H1 (cell line): ENCODE data around the gene SVIP. TPM values are rescaled to one million over a fixed set of nuclear protein-coding genes. Genes with fewer than 3 reads are reported as not detected.

Source experiments
- CTCF ChIA-PET: fragments of 300-600 bp; sonication (Branson Sonifier 250); formaldehyde crosslinking; loops from one replicate; lab custom pipeline; 2021; ENCODE audit not compliant: partially characterized antibody; lab: Charles Lee
- POLR2A ChIA-PET: fragments of 300-600 bp; sonication (Branson Sonifier 250); formaldehyde crosslinking; loops from one replicate; lab custom pipeline; 2021; ENCODE audit warnings: inconsistent platforms; ENCODE audit not compliant: partially characterized antibody; lab: Charles Lee
- DNase-seq, 2 experiments: peaks; one replicate each; pipeline versions ENCODE4 v3.0.0 to v3.0.0-alpha.2; 2010 to 2022; ENCODE audit warnings: low spot score in 2 of 2, low read depth in 1 of 2, mixed read lengths in 1 of 2
- FAIRE-seq: peaks from 2 replicates; lab custom pipeline; 2011; peaks lifted over from hg19 to GRCh38; lab: Jason Lieb, UNC
- H2AFZ ChIP-seq: 2 replicates; pipeline ENCODE4 v1.8.1; 2012; ENCODE audit warnings: low read length, inconsistent platforms
- H2AK5ac ChIP-seq: 2 replicates; pipeline ENCODE4 v1.6.1; 2013; ENCODE audit warnings: low read depth, low read length
- H2BK120ac ChIP-seq: replicated peaks from 2 replicates; pipeline ENCODE3; 2013; ENCODE audit warnings: low read depth, low read length, inconsistent platforms
- H2BK12ac ChIP-seq: 2 replicates; pipeline ENCODE4 v1.6.1; 2013; ENCODE audit warnings: low read depth, low read length
- H2BK15ac ChIP-seq: 2 replicates; pipeline ENCODE4 v1.6.1; 2013; ENCODE audit warnings: low read length
- H2BK20ac ChIP-seq: 2 replicates; pipeline ENCODE4 v1.6.1; 2013; ENCODE audit warnings: low read length
- H2BK5ac ChIP-seq: 2 replicates; pipeline ENCODE4 v1.6.1; 2013; ENCODE audit warnings: low read depth, low read length
- H3K14ac ChIP-seq: 2 replicates; pipeline ENCODE4 v1.6.1; 2013; ENCODE audit warnings: inconsistent platforms; ENCODE audit not compliant: insufficient read length
- H3K18ac ChIP-seq: 2 replicates; pipeline ENCODE4 v1.6.1; 2013; ENCODE audit warnings: low read length; ENCODE audit errors: extremely low read depth
- H3K23ac ChIP-seq: 2 replicates; pipeline ENCODE4 v1.6.1; 2013; ENCODE audit warnings: inconsistent platforms; ENCODE audit not compliant: insufficient read length
- H3K23me2 ChIP-seq: 2 replicates; pipeline ENCODE4 v1.6.1; 2013; ENCODE audit warnings: low read depth, low read length
- H3K27ac ChIP-seq: 2 replicates; pipeline ENCODE4 v1.6.1; 2011; ENCODE audit warnings: low read depth, low read length, inconsistent platforms
- H3K27me3 ChIP-seq, 4 experiments: replicated peaks in 1 of 4; 1 replicate in 1 of 4; 2 replicates in 3 of 4; pipeline versions ENCODE4 v1.6.1 to v1.8.1; 2011 to 2013; ENCODE audit warnings: low read length in 3 of 4, mild to moderate bottlenecking in 3 of 4, inconsistent platforms in 2 of 4, mixed read lengths in 2 of 4, moderate library complexity in 1 of 4; ENCODE audit not compliant: control insufficient read depth in 3 of 4, insufficient read depth in 3 of 4; ENCODE audit errors: extremely low read depth in 1 of 4
- H3K36me3 ChIP-seq, 4 experiments: 2 replicates each; pipeline versions ENCODE4 v1.6.1 to v1.8.1; 2011 to 2013; ENCODE audit warnings: mild to moderate bottlenecking in 4 of 4, low read length in 3 of 4, moderate library complexity in 2 of 4, control low read depth in 1 of 4, inconsistent platforms in 1 of 4; ENCODE audit not compliant: insufficient read depth in 4 of 4, control insufficient read depth in 2 of 4
- H3K4ac ChIP-seq: replicated peaks from 2 replicates; pipeline ENCODE3; 2013; ENCODE audit warnings: low read length, low read depth, mixed read lengths, inconsistent platforms; ENCODE audit not compliant: insufficient read length
- H3K4me1 ChIP-seq, 4 experiments: replicated peaks in 1 of 4; 1 replicate in 1 of 4; 2 replicates in 3 of 4; pipeline versions ENCODE4 v1.6.1 to v1.8.1; 2011 to 2013; ENCODE audit warnings: low read length in 3 of 4, inconsistent platforms in 2 of 4, mixed read lengths in 1 of 4; ENCODE audit not compliant: insufficient read depth in 4 of 4, control insufficient read depth in 3 of 4
- H3K4me2 ChIP-seq, 2 experiments: 2 replicates each; pipeline versions ENCODE4 v1.6.1 to v1.8.1; 2011 to 2013; ENCODE audit warnings: low read depth in 2 of 2, low read length in 2 of 2, control low read depth in 1 of 2, inconsistent platforms in 1 of 2, mild to moderate bottlenecking in 1 of 2; ENCODE audit not compliant: insufficient read depth in 1 of 2
- H3K4me3 ChIP-seq, 4 experiments: fragments of 200-600, 300-600 bp in 1 of 4; sonication (generic), shearing (Covaris generic), sonication (Bioruptor Twin) in 1 of 4; 2 replicates each; pipeline versions ENCODE4 v1.5.1 to v1.8.1; 2011 to 2016; ENCODE audit warnings: low read length in 4 of 4, low read depth in 3 of 4, control low read depth in 2 of 4, inconsistent platforms in 2 of 4, mild to moderate bottlenecking in 2 of 4, mixed read lengths in 1 of 4, moderate library complexity in 1 of 4; ENCODE audit not compliant: insufficient read depth in 2 of 4; ENCODE audit errors: extremely low read depth in 1 of 4
- H3K56ac ChIP-seq: replicated peaks from 2 replicates; pipeline ENCODE3; 2013; ENCODE audit warnings: low read depth, mild to moderate bottlenecking, mixed read lengths, low read length, inconsistent platforms; ENCODE audit not compliant: insufficient read length
- H3K79me1 ChIP-seq: 2 replicates; pipeline ENCODE4 v1.6.1; 2013; ENCODE audit warnings: low read depth, low read length, control low read depth
- H3K79me2 ChIP-seq, 2 experiments: 2 replicates each; pipeline versions ENCODE4 v1.6.1 to v1.8.1; 2012 to 2013; ENCODE audit warnings: low read length in 2 of 2, mild to moderate bottlenecking in 2 of 2, inconsistent platforms in 1 of 2; ENCODE audit not compliant: insufficient read depth in 2 of 2, control insufficient read depth in 1 of 2
- H3K9ac ChIP-seq, 4 experiments: replicated peaks in 1 of 4; 1 replicate in 1 of 4; 2 replicates in 3 of 4; pipeline versions ENCODE4 v1.6.1 to v1.8.1; 2011 to 2013; ENCODE audit warnings: low read depth in 3 of 4, low read length in 3 of 4, control low read depth in 2 of 4, mild to moderate bottlenecking in 2 of 4, moderate library complexity in 2 of 4, inconsistent platforms in 1 of 4; ENCODE audit errors: extremely low read depth in 1 of 4
- H3K9me3 ChIP-seq, 2 experiments: 2 replicates each; pipeline versions ENCODE4 v1.6.1 to v1.8.1; 2012 to 2013; ENCODE audit warnings: mild to moderate bottlenecking in 2 of 2, moderate library complexity in 2 of 2, control low read depth in 1 of 2, inconsistent platforms in 1 of 2, low read depth in 1 of 2, low read length in 1 of 2, mixed read lengths in 1 of 2; ENCODE audit not compliant: insufficient read depth in 2 of 2
- H4K20me1 ChIP-seq, 2 experiments: replicated peaks in 1 of 2; 2 replicates each; pipeline versions ENCODE3 to v1.8.1; 2011 to 2013; ENCODE audit warnings: inconsistent platforms in 2 of 2, low read length in 2 of 2, mild to moderate bottlenecking in 1 of 2; ENCODE audit not compliant: insufficient read depth in 2 of 2, control insufficient read depth in 1 of 2
- H4K5ac ChIP-seq: 2 replicates; pipeline ENCODE4 v1.6.1; 2013; ENCODE audit warnings: low read length, low read depth, mixed read lengths, inconsistent platforms; ENCODE audit not compliant: insufficient read length
- H4K8ac ChIP-seq: 2 replicates; pipeline ENCODE4 v1.8.0; 2013; ENCODE audit warnings: mild to moderate bottlenecking, moderate library complexity, low read length, inconsistent platforms; ENCODE audit not compliant: insufficient read depth; ENCODE audit errors: extremely low read depth
- H4K91ac ChIP-seq: replicated peaks from 2 replicates; pipeline ENCODE3; 2013; ENCODE audit warnings: low read length, mixed read lengths, inconsistent platforms; ENCODE audit not compliant: insufficient read length
- CHD1 ChIP-seq: IDR thresholded peaks from 2 replicates; pipeline ENCODE4 v1.6.1; 2012; ENCODE audit warnings: low read depth, low read length, improper control_type of control experiment
- CTCF ChIP-seq, 3 experiments: IDR thresholded peaks; 1 replicate in 2 of 3; 2 replicates in 1 of 3; pipeline versions ENCODE4 v1.5.1 to v1.6.1; 2011; ENCODE audit warnings: low read length in 3 of 3, mild to moderate bottlenecking in 3 of 3, inconsistent platforms in 2 of 3, low read depth in 1 of 3, moderate library complexity in 1 of 3; ENCODE audit not compliant: insufficient read depth in 1 of 3; ENCODE audit errors: control extremely low read depth in 1 of 3
- GABPA ChIP-seq: IDR thresholded peaks from 2 replicates; pipeline ENCODE4 v1.6.1; 2011; ENCODE audit warnings: mild to moderate bottlenecking, low read length, moderate library complexity, borderline replicate concordance; ENCODE audit not compliant: insufficient read depth
- GTF2F1 ChIP-seq: IDR thresholded peaks from 2 replicates; pipeline ENCODE4 v1.6.1; 2012; ENCODE audit warnings: low read depth, low read length, improper control_type of control experiment, borderline replicate concordance
- JUND ChIP-seq: IDR thresholded peaks from 2 replicates; pipeline ENCODE4 v1.6.1; 2011; ENCODE audit warnings: mild to moderate bottlenecking, improper control_type of control experiment, low read length
- RFX5 ChIP-seq: IDR thresholded peaks from 2 replicates; pipeline ENCODE4 v1.6.1; 2011; ENCODE audit warnings: low read depth, low read length, improper control_type of control experiment, borderline replicate concordance
- RXRA ChIP-seq: IDR thresholded peaks from 2 replicates; pipeline ENCODE4 v1.6.1; 2011; ENCODE audit warnings: low read depth, mild to moderate bottlenecking, low read length, moderate library complexity; ENCODE audit not compliant: insufficient read depth
- SIRT6 ChIP-seq: IDR thresholded peaks from one replicate; pipeline ENCODE4 v1.7.1; 2012; ENCODE audit warnings: low read length, inconsistent platforms
- SP4 ChIP-seq: IDR thresholded peaks from 2 replicates; pipeline ENCODE4 v1.6.1; 2012; ENCODE audit warnings: low read length, inconsistent platforms
- WGBS, 2 experiments: shearing (Covaris generic) in 1 of 2; methylation state at CpG; one replicate each; pipeline versions ENCODE4 v1.1.6 to v1.1.7; 2013 to 2015; ENCODE audit warnings: low lambda C conversion rate in 2 of 2, mixed read lengths in 2 of 2, inconsistent platforms in 1 of 2, low coverage in 1 of 2, missing lambda C conversion rate in 1 of 2; ENCODE audit not compliant: insufficient replicate concordance in 2 of 2, insufficient coverage in 1 of 2, insufficient read length in 1 of 2; ENCODE audit errors: extremely low coverage in 1 of 2, missing lambda C conversion rate in 1 of 2; 5-methylcytosine and 5-hydroxymethylcytosine counted together
- polyA plus RNA-seq, 7 experiments: library from polyadenylated mRNA; depleted of rRNA in 3 of 7; stranded (reverse) in 5 of 7; unstranded in 2 of 7; fragments of >200 nt in 5 of 7; fragments of 200-250 nt in 2 of 7; gene quantifications; 1 replicate in 5 of 7; 2 replicates in 1 of 7; 4 replicates in 1 of 7; pipeline versions ENCODE4 v1.2.1 to v1.2.3, GENCODE V29; 2011 to 2013; ENCODE audit warnings: missing spikeins in 2 of 7, mixed read lengths in 2 of 7
- total RNA-seq: library from RNA; stranded (reverse); fragmentation: NEBNext Ultra II Directional; extraction: Animal tissue kit (Norgen Biotek cat#: 25700); gene quantifications from 2 replicates; pipeline ENCODE4 v1.2.1, GENCODE V29; 2021
- TF ChIP-seq, protein P1 (sequence below): IDR thresholded peaks from 2 replicates; pipeline ENCODE4 v1.6.1; 2011; ENCODE audit warnings: low read depth, mild to moderate bottlenecking, low read length; ENCODE audit not compliant: insufficient read depth

The SVIP gene
- total and polyA plus RNA-seq, 2 of the 8 experiments (the other 6 are each of a cell fraction or from before 2014, with no cell fraction given): 1.2 to 11.4 TPM

- Histone ChIP-seq H3K4ac (no peak overlapping the region), H3K9ac (no peak overlapping the region), H3K36me3 (no peaks in the 10 kb centered on the region), H3K9me3 (peaks cover 3 to 6% of the 10 kb centered on the region in 2 experiments; a peak in 2 of 4 replicates), H4K5ac (no peak overlapping the region), H2BK5ac (no peak overlapping the region), H3K56ac (no peak overlapping the region), H3K4me1 (no peaks in the 10 kb centered on the region), H3K27me3 (no peaks in the 10 kb centered on the region), H3K4me3 (no peak overlapping the region), H2BK20ac (no peak overlapping the region), H2BK12ac (no peak overlapping the region), H3K23ac (no peak overlapping the region), H2BK15ac (no peak overlapping the region), H4K8ac (no peak overlapping the region), H3K27ac (no peak overlapping the region), H3K23me2 (no peaks in the 10 kb centered on the region; the same call in 1 of the 2 replicates), H2BK120ac (no peak overlapping the region), H3K18ac (no peak overlapping the region), H3K79me2 (no peaks in the 10 kb centered on the region), H3K79me1 (no peaks in the 10 kb centered on the region), H4K20me1 (no peaks in the 10 kb centered on the region), H4K91ac (no peak overlapping the region), H2AK5ac (no peak overlapping the region), H2AFZ (no peak overlapping the region), H3K14ac (no peak overlapping the region), H3K4me2 (no peak overlapping the region)
- ChIA-PET POLR2A (no interaction called here), CTCF (interaction anchor here (0.6 to 1.5 kb wide), 4 partner anchors 11 to 937 kb away, joined by 3 read pairs; no protein-coding TSS in a partner anchor)
- WGBS, 2 experiments: 89% methylated on average over 3 of the region's 3 CpGs; no CpG with 5 or more reads in 1 of the 2 experiments
- DNase-seq (no peak), FAIRE-seq (no peak)
- no peak for TF ChIP-seq RXRA
- TF ChIP-seq SIRT6: no peak
- TF ChIP-seq, protein P1, sequence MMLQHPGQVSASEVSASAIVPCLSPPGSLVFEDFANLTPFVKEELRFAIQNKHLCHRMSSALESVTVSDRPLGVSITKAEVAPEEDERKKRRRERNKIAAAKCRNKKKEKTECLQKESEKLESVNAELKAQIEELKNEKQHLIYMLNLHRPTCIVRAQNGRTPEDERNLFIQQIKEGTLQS: no peak
- TF ChIP-seq JUND: no peak
- TF ChIP-seq CTCF (IDR thresholded peaks at IDR 0.05; ENCODE audit: control extremely low read depth in 1 of 3, insufficient read depth in 1 of 3, low read depth in 1 of 3, low read length in 3 of 3): no peak
- TF ChIP-seq GABPA: no peak
- no peak for TF ChIP-seq RFX5
- no peak for TF ChIP-seq GTF2F1
- TF ChIP-seq SP4: no peak
- TF ChIP-seq CHD1: no peak
Measured at GRCh38 chr11:22808571-22809197, 20.9 kb downstream of the SVIP start.
